HG03175 (cell line): Measurements from ENCODE around the gene KMT2A.
A peak's percentile ranks its signal among the peaks of the same experiment; 100 is the strongest.
"Not testable (repeated sequence)": the region's sequence is repeated elsewhere in the genome, so short reads cannot be mapped to it uniquely, and the experiment has no call there.

Experiments
- ATAC-seq: cut with Tn5 transposase; IDR thresholded peaks from one replicate; pipeline ENCODE4 v1.9.1; 2021; ENCODE audit warnings: mild to moderate bottlenecking, moderate library complexity; ENCODE audit not compliant: unreplicated experiment

The KMT2A gene

DNA sequence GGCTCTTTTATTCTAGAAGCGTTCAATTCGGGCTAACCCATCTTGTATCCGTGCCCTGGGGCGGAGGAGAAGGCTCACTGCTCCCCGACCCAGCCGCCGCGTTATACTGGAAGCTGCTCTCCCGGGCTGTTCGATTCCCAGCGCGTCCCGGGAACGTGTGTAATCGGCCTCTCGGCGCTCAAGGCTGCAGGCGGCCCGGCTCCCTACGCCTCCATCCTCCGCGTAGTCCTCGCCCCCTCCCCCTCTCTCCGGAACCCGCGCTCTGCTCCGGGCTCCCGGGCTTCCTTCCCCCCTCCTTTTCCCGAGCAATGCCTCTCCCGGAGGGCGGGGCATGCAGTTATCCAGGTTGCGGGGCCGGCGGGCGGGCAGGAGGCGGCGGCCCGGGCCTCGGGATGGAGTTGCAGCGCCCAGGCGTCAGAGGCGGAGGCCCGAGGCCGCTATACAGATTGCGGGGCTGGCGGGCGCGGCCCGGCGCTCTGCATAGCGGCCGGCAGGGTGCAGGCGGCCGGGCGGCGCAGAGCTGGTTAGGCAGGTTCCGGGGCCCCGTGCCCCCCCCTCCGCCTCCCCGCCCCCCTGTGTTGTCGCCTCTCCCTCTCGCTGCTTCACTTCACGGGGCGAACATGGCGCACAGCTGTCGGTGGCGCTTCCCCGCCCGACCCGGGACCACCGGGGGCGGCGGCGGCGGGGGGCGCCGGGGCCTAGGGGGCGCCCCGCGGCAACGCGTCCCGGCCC is at the start of gene KMT2A:
TSS of gene KMT2A (plus strand) at position 600 of the 732 bp plus-strand sequence. CDS start at position 621, 21 bp downstream.
- ATAC-seq: peak; percentile 53

- ATAC-seq: no peak
Observed at GRCh38 chr11:118396097-118396501, 40.2 kb upstream of the KMT2A start.

- no peak for ATAC-seq
Observed at GRCh38 chr11:118397448-118397847, 38.8 kb upstream of the KMT2A start.

DNA sequence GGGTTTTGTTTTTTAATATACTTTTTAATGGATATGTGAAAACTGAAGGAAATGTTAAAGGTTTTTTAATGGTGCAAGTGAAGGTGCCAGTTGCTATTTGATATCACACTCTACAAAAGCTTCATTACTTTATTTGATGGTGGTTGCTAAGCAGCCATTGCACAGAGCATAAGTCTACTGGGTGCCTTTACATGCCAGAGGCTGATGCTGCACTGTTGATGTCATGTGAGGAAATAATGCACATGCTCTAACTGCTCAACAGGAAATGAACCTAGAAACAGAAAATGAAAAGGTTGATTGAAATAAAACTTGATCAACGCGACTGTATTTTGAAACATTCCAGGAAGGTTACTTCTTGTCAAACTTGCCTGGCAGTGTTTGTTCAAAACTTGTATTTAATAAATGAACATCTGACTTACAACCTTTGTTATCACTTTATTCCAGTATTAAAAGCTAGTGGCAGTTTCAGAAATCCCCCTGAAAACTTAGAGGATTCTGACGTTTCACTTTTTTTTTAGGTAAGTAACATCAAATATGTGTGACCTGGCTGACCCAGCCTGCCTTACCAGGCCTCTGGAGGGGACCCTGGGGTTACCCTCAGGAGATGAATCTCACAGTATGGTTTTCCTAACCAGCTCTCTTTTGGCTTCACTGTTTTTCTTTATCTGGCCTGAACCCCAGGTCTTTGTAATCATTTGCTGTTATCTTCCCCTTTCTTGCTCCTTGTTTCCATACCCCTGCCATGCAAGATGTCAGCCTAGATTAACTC is 37.3 kb upstream of the KMT2A start:
- peak; percentile 50 for ATAC-seq

- ATAC-seq: peak; percentile 61
Observed at GRCh38 chr11:118401151-118401879, 35.0 kb upstream of the KMT2A start, which contains the start of gene ATP5MG. TSS of gene ATP5MG (plus strand) at chr11:118401606. CDS start at chr11:118401666, 60 bp downstream.

- no peak for ATAC-seq
Observed at GRCh38 chr11:118401880-118402590, 34.3 kb upstream of the KMT2A start.

GRCh38 chr11:118402594-118402993 is 33.7 kb upstream of the KMT2A start:
- ATAC-seq: not testable (repeated sequence)

DNA sequence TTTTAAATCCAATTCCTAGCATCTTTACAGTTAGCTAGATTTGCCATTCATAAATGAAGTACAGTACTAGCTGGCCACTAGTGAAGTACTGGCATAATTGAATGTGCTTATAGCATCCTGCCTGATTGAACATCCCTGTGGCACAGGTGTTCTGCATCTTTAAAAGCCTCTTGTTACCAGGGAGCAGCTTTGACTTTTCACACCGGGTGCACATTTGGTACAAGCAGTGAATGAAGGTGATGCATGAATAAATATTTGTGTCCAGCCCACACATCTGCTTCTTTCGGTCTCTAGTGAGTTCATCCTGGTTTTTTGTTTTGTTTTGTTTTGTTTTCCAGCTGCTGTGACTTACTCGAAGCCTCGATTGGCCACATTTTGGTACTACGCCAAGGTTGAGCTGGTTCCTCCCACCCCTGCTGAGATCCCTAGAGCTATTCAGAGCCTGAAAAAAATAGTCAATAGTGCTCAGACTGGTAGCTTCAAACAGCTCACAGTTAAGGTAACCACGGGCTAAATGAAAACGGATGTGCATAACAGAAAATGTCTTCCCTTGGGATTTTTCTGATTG is 29.6 kb upstream of the KMT2A start:
- ATAC-seq: no peak

DNA sequence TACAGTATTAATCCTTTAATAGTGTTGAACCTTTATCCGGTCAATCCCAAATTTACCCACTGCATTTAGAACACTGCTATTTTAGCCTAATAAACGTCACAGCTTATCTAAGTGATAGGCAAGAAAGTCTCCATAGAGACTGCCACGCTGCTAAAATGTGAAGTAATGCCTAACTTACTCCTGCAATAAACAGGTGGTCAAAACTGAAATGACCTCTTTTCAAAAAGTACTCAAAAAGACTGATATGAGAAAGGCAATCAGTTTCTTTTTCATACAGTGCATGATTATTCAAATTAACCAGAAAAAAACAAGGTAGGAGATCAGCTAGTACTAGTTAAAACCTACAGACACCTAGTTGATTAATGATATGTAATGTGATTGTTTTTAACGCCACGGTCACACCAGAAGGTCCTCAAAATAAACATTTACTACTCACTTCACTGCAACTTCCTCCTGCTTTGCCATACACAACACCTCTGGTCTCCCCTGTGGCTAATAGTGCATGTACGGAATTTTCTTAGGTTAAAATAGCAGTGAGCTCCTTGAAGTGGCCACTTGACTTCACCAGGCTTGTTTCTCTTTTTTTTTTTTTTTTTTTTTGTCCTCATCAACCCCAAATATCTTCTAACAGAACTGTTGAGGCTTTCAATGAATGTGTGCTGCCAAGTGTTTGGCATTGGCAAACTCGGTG is 26.1 kb upstream of the KMT2A start:
- peak; percentile 70 for ATAC-seq

- ATAC-seq: no peak
Observed at GRCh38 chr11:118411530-118411929, 24.8 kb upstream of the KMT2A start.

- ATAC-seq: no peak
Observed at GRCh38 chr11:118412921-118413320, 23.4 kb upstream of the KMT2A start.

DNA sequence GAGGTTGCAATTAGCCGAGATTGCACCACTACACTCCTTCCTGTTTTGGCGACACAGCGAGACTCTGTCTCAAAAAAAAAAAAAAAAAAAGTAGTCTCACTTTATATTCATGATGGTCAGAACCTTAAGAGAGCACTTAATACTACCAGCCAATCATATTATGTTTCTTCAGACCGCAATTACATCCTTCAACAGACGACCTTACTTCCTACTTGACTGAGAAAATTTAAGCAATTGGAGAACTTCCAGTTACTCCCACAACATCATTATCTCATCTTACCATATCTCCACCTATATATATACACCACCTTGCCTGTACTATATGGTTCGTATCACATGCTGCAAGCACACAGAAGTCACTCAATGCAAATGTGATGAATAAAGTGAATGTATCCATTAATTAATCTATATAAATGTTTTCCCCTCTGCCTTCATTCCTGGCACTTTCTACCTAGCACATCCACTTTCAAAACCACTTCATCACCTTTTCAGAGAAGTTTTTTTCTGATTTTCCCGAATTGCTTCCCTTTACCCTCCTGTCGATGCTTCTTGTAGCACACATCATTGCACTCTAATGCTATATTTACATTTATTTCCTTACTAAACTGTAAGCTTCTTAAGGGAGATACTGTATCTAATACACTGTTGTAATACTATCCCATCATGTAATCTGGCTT is 21.1 kb upstream of the KMT2A start:
- ATAC-seq: no peak

DNA sequence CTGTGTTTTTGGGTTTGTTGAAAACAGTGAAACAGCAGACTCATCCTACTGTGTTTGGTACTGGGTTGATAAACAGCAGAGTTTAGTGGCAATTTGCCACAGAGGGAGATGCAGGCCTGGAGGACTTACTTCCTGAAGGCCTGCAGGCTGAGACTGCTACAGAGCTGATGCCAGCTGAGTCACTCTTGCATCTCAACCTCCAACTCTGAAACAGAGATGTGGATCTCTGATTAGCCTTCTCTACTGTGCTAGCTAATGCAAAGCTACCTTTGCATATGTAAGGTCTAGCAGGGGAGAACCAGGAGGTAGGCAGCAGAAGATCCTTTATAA is 20.6 kb upstream of the KMT2A start:
- no peak for ATAC-seq

DNA sequence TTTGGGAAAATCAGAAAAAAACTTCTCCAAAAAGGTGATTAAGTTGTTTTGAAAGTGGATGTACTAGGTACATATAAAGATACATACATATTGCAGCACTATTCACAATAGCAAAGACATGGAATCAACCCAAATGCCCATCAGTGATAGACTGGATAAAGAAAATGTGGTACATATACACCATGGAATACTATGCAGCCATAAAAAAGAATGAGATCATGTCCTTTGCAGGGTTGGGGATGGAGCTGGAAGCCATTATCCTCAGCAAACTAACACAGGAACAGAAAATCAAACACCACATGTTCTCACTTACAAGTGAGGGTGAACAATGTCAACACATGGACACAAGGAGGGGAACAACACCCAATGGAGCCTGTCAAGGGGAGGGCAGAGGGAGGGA is 19.4 kb upstream of the KMT2A start:
- not testable (repeated sequence) for ATAC-seq

- no peak for ATAC-seq
Observed at GRCh38 chr11:118417801-118418200, 18.5 kb upstream of the KMT2A start.

GRCh38 chr11:118418766-118419165 is 17.5 kb upstream of the KMT2A start:
- no peak for ATAC-seq

DNA sequence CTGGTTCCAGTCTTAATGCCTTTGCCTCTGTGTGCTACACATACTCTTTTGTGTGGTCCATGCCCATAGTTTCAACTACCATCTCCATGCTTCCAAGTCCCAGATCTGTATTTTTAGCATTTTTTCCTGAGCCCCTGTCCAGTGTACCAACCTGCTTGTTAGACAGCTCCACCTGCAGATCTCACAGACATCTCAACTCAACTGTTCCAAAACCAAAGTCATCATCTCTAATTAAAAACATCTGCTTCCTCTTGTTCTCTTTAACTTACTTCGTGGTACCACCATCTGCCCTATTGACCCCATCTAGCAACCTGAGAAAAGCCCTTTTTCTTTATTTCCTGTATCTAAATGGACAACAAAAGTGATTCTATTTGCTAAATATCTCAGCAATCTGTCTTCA is 8.6 kb upstream of the KMT2A start:
- ATAC-seq: no peak

GRCh38 chr11:118430956-118431355 is 5.3 kb upstream of the KMT2A start:
- no peak for ATAC-seq

DNA sequence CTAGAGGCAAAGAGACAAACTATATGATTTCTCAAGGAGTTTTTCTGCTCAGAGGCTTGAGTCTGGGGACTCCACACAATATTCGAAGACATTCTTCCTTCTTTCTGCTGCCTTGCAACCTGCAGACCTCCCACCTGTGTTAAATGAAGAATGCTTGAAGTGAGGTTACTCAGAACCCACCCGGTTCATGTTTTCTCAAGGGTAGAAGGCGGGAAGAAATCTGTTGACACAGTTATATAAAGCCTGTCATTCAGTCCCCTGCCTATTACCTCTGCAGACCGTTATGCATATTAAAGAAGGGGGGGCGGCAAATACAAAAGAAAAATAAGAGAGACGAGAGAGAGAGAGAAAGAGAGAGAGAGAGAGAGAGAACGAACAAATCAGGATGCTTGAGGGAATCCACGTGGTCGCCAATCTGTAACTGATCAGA is 2.2 kb upstream of the KMT2A start:
- ATAC-seq: no peak
